Choroid plexus epithelial cell (primary cell): Measurements from ENCODE around the gene KCNC1.
A peak's percentile ranks its signal among the peaks of the same experiment; 100 is the strongest.

Experiments
- DNase-seq: peaks from one replicate; pipeline ENCODE4 v3.0.0-alpha.2; 2010; ENCODE audit warnings: low read depth
- H3K4me3 ChIP-seq: 2 replicates; pipeline ENCODE4 v1.5.1; 2011; ENCODE audit warnings: low read depth, mild to moderate bottlenecking, control low read depth, low read length, moderate library complexity
- CTCF ChIP-seq: conservative IDR thresholded peaks from 2 replicates; pipeline ENCODE4 v1.5.1; 2011; ENCODE audit warnings: low read depth, mild to moderate bottlenecking, control low read depth, inconsistent platforms, low read length, moderate library complexity

The KCNC1 gene

GRCh38 chr11:17760102-17761029 is 25.8 kb downstream of the KCNC1 start:
- H3K4me3 ChIP-seq: no peak overlapping the region
- peak; percentile 65 for DNase-seq
- TF ChIP-seq CTCF: peak; percentile 87

- no peak for DNase-seq
- no peak overlapping the region for H3K4me3 ChIP-seq
- peak; percentile 12 for TF ChIP-seq CTCF
Measured at GRCh38 chr11:17762309-17762974, 27.9 kb downstream of the KCNC1 start.

- no peak overlapping the region for H3K4me3 ChIP-seq
- no peak for DNase-seq
- TF ChIP-seq CTCF: no peak
Measured at GRCh38 chr11:17763244-17763643, 28.7 kb downstream of the KCNC1 start.

GRCh38 chr11:17763703-17764102 is 29.1 kb downstream of the KCNC1 start:
- no peak for TF ChIP-seq CTCF
- no peak for DNase-seq
- no peak overlapping the region for H3K4me3 ChIP-seq

- DNase-seq: no peak
- TF ChIP-seq CTCF: no peak
Measured at GRCh38 chr11:17764446-17765218, 30.1 kb downstream of the KCNC1 start.

GRCh38 chr11:17765356-17766072 is 30.9 kb downstream of the KCNC1 start:
- DNase-seq: peak; percentile 10
- TF ChIP-seq CTCF: no peak

More at GRCh38 chr11:17764446-17765218, 30.1 kb downstream of the KCNC1 start:
- H3K4me3 ChIP-seq: no peak overlapping the region

More at GRCh38 chr11:17765356-17766072, 30.9 kb downstream of the KCNC1 start:
- no peak overlapping the region for H3K4me3 ChIP-seq
